Activated CD4-positive, alpha-beta T cell treated with anti-CD3 and anti-CD28 coated beads, Interleukin-2, amount 50 U/mL, for 4 hours (primary cell): ENCODE measurements around the gene DCTPP1.

Experiments
- DNase-seq, 2 experiments: peaks; one replicate each; pipeline ENCODE4 v3.0.0-alpha.2; 2020

DCTPP1 gene

DNA sequence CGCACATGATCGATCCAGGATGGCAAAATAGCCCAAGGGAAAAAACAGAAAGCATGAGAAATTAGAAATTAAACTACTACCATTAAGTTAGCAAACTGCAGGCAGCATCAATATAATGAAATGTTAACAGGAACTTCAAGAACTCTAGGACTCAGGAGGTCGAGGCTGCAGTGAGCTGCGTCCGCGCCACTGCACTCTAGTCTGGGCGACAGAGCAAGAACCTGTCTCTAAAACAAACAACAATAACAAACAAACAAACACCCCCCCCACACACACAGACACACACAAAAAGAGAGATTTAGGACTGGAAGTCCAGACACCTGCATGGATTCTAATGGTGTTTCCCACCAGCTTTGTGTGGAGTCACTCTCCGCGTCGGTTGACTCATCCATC lies 16.4 kb upstream of the DCTPP1 start:
- no peak for DNase-seq

DNA sequence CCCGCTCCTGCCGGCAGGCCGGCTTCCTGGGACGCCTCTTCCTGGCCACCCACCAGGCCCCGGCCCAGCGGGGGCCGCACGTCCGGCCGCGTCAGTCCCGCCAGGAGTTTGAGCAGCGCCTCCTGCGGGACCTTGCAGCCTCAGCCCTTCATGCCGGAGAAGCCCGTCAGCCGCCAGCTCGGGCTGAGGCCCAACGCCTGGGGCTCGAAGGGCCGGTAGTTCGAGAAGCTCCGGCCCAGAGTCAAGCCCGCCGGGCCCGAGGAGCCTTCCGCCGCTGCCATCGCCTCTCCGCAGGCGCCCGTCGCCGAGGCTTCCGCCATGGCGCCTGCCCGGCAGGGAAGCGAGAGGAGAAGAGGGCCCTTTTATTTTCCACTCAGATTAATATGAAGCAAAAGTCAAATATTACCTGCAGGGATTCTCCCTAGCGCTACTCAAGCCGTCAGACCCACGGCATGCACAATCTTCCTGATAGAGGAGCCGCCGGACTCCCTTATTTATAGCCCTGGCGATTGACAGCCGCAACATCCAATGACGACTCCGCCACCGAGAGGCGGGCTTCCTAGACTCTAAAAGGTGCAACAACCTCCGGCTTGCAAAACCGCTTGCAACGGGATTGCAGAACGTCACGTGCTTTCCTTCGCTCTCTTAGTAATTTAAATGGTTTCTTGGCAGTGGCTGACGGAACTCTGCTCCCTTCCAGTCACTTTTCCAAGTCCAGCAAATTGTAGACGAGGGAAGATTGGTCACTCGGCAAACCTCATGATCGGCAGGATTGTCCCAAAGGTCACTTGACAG lies 15.8 kb upstream of the DCTPP1 start, which contains the start of gene SEPHS2:
Gene SEPHS2, minus strand, starts transcription at position 467 of the 795 bp plus-strand sequence. Its CDS starts 147 bp downstream, at position 320.
- DNase-seq = peak; percentile 95 to 98

DNA sequence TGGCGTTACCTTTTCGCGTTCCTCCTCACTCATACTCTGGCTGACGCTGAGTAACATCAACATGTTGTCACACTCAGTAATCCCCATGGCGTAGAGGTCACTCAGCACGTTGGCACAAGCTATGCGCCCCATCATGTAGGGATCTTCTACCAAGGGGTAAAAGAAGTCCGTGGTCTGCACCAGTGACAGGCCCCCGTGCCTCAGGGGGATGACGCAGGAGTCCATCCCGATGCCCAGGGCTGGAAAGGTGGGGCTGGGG lies 15.2 kb upstream of the DCTPP1 start:
- no peak for DNase-seq

DNA sequence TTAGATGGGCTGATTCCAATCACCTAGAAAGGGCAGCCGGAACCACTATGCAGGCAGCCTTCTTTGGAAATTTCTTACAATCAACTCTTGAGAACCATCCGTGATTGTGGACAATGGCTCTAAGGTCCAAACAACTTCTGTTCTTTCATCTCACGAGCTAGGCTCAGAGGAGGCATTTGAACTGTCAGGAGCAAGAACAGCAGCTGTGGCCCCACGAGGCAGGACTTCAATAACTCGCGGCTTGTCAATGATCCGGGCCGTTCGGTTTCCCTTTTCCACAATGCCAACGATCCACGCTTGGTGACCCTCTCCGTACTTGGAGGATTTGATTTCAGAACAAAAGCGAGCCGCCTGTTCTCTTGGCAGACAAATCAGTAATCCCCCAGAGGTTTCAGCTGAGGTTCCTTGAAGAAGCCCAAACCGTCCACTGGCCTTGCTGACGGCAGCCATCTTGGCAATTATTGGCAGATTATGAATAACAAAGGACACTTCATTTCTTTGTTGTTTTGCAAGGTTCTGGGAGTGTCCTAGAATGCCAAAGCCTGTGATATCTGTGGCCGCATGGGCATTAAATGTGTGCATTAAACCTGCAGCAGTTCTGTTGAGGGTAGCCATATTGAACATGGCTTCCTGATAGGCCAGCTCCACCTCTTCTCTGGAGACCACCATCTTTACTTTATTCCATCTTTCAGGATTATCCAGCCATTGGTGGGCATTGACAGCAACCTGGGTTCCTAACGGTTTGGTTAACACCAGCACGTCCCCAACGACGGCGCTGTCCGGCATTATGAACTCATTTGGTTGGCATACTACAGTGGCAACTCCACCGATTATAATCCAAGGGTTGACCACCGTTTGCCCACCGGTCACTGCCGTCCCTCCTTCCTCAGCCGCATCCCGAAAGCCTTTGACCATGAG lies 14.7 kb upstream of the DCTPP1 start:
- no peak for DNase-seq

DNA sequence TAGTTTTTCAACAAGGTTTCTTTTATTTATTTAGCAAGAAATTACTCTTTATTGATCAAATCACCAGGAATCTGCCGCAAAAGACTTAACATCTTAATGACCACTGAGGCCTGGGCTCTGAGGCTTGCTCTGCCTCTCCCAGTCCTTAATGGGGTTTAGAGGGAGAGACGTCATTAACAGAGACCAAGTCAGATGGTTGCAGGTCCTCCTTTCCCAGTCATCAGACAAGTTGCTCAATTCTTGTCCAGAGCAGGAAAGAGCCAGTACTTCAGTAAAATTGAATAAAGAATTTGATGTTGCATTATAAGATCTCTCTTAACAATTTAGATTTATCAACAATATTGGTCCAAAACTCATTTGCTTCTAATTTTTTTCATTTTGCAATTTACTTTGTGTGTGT lies 13.8 kb upstream of the DCTPP1 start:
- no peak for DNase-seq

DNA sequence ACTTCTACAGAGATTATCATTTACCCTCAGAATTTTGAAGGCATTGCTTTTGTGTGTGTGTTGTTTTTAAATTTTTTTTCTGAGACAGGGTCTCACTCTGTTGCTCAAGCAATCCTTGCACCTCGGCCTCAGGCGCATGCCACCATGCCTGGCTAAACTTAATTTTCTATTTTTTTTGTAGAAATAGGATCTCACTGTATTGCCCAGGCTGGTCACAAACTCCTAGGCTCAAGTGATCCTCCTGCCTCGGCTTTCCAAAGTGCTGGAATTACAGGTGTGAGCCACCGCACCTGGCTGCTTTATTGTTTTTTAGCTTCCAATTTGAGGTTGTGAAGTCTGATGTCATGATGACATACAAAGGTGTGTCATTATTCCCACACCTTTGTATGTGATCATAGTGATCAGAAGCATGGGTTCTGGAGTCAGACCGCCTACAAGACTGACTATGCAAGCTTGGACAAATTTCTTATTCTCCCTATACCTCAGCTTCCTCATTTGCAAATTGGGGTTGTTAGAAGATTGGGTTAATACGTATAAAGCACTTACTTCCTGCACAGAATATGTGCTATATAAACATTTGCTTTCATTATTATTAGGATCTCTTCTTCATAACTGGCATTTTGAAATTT lies 10.0 kb upstream of the DCTPP1 start:
- no peak for DNase-seq

DNA sequence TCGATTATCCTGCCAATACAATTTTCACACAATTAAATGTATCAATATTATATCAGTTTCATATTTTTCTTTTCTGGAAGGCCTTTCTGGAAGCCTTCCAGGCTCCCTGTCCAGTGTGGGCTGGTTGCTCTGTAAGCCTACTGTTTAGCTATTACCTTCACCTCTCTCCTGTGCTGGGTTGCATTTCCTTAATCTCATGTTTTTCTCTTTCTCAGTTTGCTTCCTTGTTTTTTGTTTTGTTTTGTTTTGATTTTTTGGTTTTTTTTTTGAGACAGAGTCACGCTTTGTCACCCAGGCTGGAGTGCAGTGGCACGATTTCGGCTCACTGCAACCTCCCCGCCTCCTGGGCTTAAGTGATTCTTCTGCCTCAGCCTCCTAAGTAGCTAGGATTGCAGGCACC lies 9.0 kb upstream of the DCTPP1 start:
- no peak for DNase-seq

DNA sequence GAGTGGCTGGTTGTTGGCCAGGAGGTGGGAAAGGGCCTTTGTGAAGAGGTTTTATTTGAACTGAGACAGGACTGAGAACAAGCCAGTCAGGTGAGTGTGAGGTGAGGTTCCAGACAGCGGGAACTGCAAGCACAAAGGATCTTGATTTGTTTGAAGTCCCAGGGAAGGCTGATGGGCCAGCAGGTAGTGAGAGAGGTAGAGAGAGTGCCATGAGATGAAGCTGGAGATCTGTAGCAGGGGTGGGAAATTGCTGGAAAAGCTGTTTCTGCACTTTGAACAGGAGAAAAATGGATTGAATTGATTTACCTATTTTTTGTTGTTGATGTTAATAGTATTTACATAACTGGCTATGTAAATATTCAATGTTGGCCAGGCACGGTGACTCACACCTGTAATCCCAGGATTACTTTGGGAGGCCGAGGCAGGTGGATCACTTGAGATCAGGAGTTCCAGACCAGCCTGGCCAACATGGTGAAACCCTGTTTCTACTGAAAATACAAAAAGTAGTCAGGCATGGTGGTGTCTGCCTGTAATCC lies 7.7 kb upstream of the DCTPP1 start:
- no peak for DNase-seq

DNA sequence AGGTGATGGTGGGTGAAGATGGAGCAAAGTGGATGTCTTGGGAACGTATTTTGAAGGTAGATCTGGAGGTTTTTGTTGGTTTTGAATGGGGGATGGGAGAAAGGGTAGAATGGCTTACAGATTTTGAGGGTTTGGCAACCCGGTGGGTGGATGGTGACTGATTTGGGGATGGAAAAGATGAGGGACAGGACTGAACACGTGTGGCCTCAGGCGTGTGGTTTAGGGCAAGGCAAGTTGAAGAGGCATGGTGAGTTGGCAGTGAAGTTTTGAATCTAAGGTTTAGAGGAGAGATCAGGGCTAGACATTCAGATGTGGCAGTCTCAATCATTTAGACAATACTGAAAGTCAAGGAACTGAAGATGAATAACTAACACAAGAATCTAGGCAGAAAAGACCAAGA lies 5.0 kb upstream of the DCTPP1 start:
- DNase-seq = peak in 1 of 2 experiments; percentile 19

DNA sequence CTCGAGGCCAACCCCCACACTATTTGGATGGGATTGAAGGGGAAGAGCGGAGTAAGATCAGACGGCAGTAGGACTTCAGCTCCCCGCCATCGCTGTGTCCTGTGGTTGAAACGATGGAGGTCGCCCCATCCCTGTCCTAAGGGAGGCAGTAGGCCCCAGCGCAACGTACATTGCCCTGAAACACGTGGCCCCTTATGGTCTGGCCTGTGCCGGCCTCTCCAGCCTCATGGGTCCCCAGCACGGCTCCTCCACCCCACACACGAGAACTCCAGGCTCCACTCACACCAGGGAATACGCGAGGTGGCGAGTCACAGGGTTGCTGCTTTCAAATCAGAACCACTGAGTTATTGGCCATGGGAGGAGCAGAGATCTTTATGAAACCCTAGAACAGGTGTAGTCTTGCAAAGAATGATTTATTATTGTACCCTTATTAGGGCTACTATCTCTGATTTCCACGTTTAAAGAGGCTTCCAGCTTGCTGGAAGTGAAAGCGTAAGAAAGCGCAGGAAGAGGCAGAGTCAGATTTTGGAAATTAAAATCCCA lies 669 bp upstream of the DCTPP1 start:
- no peak for DNase-seq

DNA sequence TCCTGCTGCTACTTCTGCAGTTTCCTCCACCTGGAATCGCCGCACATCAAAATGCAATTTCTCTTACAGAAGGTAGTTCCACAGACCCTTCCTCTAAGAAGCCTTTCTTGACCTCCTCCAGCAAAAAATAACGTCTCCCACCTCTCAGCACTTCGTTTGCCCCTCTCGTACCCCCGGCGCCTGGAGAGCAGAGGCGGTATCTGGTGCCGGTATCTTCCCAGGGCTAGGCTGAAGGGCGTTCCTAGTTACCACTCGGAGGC lies 482 bp downstream of the DCTPP1 start:
- no peak for DNase-seq

DNA sequence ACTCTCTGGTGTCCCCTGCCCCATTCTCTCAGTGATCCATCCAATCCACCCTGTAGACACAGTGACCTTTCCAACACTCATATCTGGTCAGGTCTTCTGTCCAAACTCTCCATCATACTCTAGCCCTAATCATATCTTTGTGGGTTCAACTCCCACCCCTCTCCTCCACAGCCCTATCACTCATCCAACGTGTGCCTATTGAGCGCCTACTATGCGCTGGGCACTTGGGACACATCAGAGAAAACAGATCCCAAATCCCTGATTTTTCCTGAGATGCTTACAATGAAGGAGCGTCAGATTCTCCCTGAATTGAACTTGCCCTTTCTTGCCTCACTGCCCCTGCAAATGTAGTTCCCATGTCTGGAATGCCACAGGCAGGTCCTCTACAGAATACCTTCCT lies 1.8 kb downstream of the DCTPP1 start:
- no peak for DNase-seq

DNA sequence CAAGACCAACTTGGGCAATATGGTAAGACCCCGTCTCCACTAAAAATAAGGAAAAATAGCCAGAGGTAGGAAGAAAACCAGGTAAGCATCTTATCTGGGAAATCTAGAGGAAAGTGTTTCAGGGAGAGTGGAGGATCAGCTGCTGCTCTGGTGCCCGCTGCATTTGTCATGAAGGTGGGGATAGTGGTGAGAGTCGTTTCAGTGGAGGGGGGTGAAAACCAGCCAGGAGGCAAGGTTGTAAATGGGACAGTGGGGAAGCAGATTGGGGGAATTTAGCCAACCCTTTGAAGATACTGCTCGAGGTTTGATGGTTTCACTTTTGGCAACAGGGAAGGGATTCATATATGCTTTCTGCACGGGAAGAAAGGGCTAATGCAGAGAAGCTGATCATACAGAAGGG lies 8.8 kb downstream of the DCTPP1 start:
- DNase-seq = no peak

DNA sequence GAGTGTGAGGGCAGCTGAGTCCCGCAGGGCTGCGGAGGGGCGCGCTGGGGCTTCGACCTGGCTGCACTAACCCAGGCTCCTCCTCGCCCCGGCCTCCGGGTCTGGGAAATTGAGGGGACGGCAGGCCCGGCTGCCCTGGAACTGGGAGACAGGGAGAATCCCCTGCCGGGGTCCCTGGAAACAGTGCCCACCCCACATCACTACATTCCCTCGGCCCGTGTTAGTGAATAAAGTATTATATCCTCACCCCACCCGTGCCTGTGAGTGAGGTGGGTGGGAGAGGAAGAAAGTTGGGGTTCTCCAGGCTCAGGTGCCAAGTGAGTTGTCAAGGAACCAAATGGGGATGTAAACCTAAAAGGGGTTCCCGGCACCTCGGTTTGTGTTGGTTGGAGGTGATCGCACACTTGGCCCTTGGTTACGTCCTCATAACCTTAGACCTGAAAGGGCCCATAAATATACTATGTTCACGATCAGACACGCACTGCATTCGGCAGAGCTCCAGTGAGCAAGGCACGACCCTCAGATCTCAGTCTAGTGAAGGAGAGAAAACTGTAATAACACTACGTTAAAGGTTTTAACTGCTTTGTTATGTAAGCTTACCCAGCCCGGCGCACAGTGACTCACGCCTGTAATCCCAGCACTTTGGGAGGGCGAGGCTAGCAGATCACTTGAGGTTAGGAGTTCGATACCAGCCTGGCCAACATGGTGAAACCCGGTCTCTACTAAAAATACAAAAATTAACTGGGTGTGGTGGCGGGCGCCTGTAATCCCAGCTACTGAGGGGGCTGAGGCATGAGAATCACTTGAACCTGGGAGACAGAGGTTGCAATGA lies 11.3 kb downstream of the DCTPP1 start:
- DNase-seq = no peak

DNA sequence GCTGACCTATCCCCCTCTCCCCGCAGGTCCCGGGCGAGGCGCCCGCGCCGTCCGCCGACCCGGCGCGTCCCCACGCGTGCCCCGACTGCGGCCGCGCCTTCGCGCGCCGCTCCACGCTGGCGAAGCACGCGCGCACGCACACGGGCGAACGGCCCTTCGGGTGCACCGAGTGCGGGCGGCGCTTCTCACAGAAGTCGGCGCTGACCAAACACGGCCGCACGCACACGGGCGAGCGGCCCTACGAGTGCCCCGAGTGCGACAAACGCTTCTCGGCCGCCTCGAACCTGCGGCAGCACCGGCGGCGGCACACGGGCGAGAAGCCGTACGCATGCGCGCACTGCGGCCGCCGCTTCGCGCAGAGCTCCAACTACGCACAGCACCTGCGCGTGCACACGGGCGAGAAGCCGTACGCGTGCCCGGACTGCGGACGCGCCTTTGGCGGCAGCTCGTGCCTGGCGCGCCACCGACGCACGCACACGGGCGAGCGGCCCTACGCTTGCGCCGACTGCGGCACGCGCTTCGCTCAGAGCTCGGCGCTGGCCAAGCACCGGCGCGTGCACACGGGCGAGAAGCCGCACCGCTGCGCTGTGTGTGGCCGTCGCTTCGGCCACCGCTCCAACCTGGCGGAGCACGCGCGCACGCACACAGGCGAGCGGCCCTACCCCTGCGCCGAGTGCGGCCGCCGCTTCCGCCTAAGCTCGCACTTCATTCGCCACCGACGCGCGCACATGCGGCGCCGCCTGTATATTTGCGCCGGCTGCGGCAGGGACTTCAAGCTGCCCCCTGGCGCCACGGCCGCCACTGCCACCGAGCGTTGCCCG lies 12.1 kb downstream of the DCTPP1 start:
- DNase-seq = peak; percentile 82 to 86

DNA sequence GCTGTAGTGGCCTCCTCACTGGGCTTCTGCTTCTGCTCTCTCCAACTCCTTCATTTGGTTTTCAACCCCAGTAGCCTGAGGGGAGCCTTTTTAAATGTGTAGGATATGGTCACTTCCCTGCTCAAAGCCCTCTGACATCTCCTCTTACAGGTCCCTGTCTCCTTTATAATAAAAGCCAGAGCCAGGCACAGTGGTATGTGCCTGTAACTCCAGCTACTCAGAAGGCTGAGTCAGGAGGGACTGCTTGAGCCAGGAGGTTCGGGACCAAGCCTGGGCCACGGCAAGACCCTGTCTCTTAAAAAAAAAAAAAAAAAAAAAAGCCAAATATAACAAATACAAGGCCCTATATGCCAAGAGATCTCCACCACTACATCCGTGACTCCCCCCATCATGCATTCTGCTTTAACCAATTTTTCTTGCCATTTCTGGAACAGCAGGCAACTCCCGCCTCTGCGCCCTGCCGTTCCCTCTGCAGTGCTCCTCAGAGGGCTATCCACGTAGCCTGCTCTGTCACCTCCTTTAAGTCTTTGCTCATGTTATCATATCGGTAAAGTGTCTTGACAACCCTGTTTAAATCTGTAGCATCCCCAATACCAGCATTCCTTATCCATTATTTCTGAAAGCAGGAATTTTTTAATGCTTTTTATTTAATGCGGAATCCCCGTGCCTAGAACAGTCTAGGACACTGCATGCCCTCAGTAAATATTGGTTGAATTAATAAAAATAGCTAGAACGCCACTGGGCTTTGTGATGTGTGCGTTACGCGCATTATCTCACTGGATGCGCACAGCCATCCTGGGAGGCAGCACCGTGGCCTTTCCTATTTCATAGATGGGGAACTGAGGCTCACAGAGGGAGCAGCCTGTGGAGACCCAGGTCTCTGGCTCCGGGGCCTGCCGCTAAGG lies 13.0 kb downstream of the DCTPP1 start:
- no peak for DNase-seq

DNA sequence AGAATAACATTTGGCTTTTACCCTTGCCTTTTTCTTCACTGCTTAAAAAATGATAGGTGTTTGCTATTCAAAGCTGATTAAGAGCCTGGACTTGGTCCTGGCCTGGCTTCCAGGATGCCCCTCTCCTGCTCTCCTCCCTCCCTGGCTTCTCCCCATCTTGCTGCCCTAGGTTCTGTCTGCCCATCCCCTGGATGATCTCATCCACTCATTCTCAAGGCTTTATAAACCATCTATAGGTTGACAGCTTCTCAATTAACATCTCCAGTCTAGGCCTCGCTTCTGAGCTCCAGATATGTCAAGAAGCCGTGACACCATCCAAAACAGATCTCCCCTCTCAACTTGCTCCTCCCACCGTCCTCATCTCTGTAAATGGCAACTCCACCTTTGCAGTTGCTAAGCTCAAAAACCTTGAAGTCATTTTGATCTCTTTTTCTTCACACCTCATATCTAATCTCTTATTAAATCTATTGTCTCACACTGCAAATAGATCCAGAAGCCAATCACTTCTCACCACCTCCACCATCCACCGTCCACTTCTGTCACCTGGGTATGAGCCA lies 13.7 kb downstream of the DCTPP1 start:
- DNase-seq = no peak

DNA sequence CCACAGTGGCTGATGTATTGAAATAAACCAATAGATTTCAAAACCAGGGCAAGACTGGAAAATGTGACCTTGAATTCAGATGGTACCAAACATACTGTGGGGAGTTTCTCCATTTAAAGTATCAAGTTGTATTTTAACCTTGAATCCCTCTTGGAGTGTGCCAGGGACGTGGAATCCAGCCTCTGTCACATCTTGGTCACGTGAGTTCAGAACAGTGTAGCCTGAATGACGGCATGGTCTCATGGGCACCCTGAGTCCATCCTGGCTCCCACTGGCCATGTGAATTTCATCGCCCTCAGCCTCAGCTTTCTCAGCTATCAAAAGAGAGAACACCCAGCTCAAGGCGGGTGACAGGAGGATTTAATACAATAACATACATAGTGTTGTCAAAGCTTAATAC lies 15.7 kb downstream of the DCTPP1 start:
- DNase-seq = no peak

DNA sequence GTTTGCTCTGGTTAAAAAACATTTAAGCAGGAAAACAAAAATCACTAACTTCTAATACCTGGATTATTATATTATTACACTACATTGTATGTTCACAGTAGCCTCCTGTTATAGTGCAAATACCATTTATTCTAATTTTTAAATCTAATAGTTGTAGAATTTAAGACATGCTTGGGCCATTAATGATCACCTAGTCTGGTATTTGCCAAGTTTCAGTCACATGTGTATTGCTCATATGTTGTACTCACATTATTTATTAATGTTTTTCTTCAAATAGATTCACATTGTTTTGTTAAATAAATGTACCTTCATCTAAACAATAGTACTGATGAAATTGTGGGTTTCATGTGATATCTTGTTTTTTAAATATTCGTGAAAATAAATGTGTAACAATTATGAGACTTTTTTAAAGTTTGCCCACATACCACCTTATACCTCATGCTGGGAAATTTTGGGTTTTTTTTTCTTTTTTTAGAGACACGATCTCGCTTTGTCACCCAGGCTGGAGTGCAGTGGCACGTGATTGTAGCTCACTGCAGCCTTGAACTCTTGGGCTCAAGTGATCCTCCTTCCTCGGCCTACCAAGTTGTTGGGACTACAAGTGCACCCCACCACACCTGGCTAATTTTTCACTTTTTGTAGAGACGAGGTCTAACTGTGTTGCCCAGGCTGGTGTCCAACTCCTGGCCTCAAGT lies 16.6 kb downstream of the DCTPP1 start:
- DNase-seq = no peak
